ENCODE results near the gene LOXL3.

Gene LOXL3

GRCh38 chr2:74553892-74554819 lies at the start of gene LOXL3, which contains the start of gene DOK1:
TSS of gene LOXL3 (minus strand) at chr2:74553942. CDS start at chr2:74552634, 1,308 bp downstream.
TSS of gene DOK1 (plus strand) at chr2:74554720. CDS start at chr2:74554755, 35 bp downstream.
- H3K9ac ChIP-seq (ENCODE audit: low read length), result peak within 1 kb of the TSS; percentile 73

GRCh38 chr2:74602586-74603281 lies 49.0 kb upstream of the LOXL3 start:
- Histone ChIP-seq H3K79me2 (ENCODE audit: insufficient read depth, low read length) (no peaks in the 10 kb centered on the region), H3K4me3 (ENCODE audit: insufficient read depth, low read length, poor library complexity, severe bottlenecking) (no peak overlapping the region), H3K27me3 (ENCODE audit: low read length) (no peaks in the 10 kb centered on the region), H3K9ac (ENCODE audit: low read length) (no peak overlapping the region), H3K4me2 (ENCODE audit: low read depth, low read length, poor library complexity, severe bottlenecking) (no peak overlapping the region), H3F3A (ENCODE audit: insufficient read depth) (no peaks in the 10 kb centered on the region), H4K20me1 (ENCODE audit: low read depth, low read length) (no peaks in the 10 kb centered on the region), H2AFZ (ENCODE audit: low read depth, low read length, severe bottlenecking) (no peak overlapping the region), H3K9me3 (ENCODE audit: insufficient read depth, low read length) (no peaks in the 10 kb centered on the region), H3K27ac (ENCODE audit: low read depth, low read length) (no peak overlapping the region), H3K36me3 (ENCODE audit: low read length) (no peaks in the 10 kb centered on the region), H3K9me2 (replicated peaks; ENCODE audit: insufficient read depth, low read length) (no peaks in the 10 kb centered on the region)
- TF ChIP-seq EZH2phosphoT487 (conservative IDR thresholded peaks at IDR 0.05; ENCODE audit: low read length) (no peak), CTCF (IDR thresholded peaks at IDR 0.05; ENCODE audit: insufficient read depth, low read length, poor library complexity, severe bottlenecking) (no peak)

More at GRCh38 chr2:74553892-74554819, at the start of gene LOXL3, which contains the start of gene DOK1:
- H3K79me2 ChIP-seq (ENCODE audit: insufficient read depth, low read length), result no peaks in the 10 kb centered on the region
- H3K27ac ChIP-seq (ENCODE audit: low read depth, low read length), result no peak within 1 kb of the TSS
- no peaks in the 10 kb centered on the region for H3K9me3 ChIP-seq (ENCODE audit: insufficient read depth, low read length)
- H4K20me1 ChIP-seq (ENCODE audit: low read depth, low read length), result no peaks in the 10 kb centered on the region
- no peaks in the 10 kb centered on the region for H3K9me2 ChIP-seq (replicated peaks; ENCODE audit: insufficient read depth, low read length)
- H3K4me3 ChIP-seq (ENCODE audit: insufficient read depth, low read length, poor library complexity, severe bottlenecking), result peak within 1 kb of the TSS; percentile 84
- no peaks in the 10 kb centered on the region for H3F3A ChIP-seq (ENCODE audit: insufficient read depth)
- H3K36me3 ChIP-seq (ENCODE audit: low read length), result no peaks in the 10 kb centered on the region
- H2AFZ ChIP-seq (ENCODE audit: low read depth, low read length, severe bottlenecking), result peak within 1 kb of the TSS; percentile 95
- no peaks in the 10 kb centered on the region for H3K27me3 ChIP-seq (ENCODE audit: low read length)
- H3K4me2 ChIP-seq (ENCODE audit: low read depth, low read length, poor library complexity, severe bottlenecking), result peak within 1 kb of the TSS; percentile 69
- no peak for TF ChIP-seq CTCF (IDR thresholded peaks at IDR 0.05; ENCODE audit: insufficient read depth, low read length, poor library complexity, severe bottlenecking)
- no peak for TF ChIP-seq EZH2phosphoT487 (conservative IDR thresholded peaks at IDR 0.05; ENCODE audit: low read length)

GRCh38 chr2:74599676-74600075 lies 45.9 kb upstream of the LOXL3 start:
- H3K79me2 ChIP-seq (ENCODE audit: insufficient read depth, low read length), result no peaks in the 10 kb centered on the region
- no peak overlapping the region for H3K4me3 ChIP-seq (ENCODE audit: insufficient read depth, low read length, poor library complexity, severe bottlenecking)
- H3F3A ChIP-seq (ENCODE audit: insufficient read depth), result no peaks in the 10 kb centered on the region
- no peaks in the 10 kb centered on the region for H3K9me2 ChIP-seq (replicated peaks; ENCODE audit: insufficient read depth, low read length)
- H3K27ac ChIP-seq (ENCODE audit: low read depth, low read length), result no peak overlapping the region
- H3K36me3 ChIP-seq (ENCODE audit: low read length), result no peaks in the 10 kb centered on the region
- H3K27me3 ChIP-seq (ENCODE audit: low read length), result no peaks in the 10 kb centered on the region
- TF ChIP-seq EZH2phosphoT487 (conservative IDR thresholded peaks at IDR 0.05; ENCODE audit: low read length) (no peak), CTCF (IDR thresholded peaks at IDR 0.05; ENCODE audit: insufficient read depth, low read length, poor library complexity, severe bottlenecking) (no peak)
- H3K9ac ChIP-seq (ENCODE audit: low read length), result no peak overlapping the region
- no peaks in the 10 kb centered on the region for H3K9me3 ChIP-seq (ENCODE audit: insufficient read depth, low read length)
- H3K4me2 ChIP-seq (ENCODE audit: low read depth, low read length, poor library complexity, severe bottlenecking), result no peak overlapping the region
- H4K20me1 ChIP-seq (ENCODE audit: low read depth, low read length), result no peaks in the 10 kb centered on the region
- no peak overlapping the region for H2AFZ ChIP-seq (ENCODE audit: low read depth, low read length, severe bottlenecking)
